Liver (tissue), 9 donors: ENCODE measurements around the gene MARCKS. TPM values are rescaled to one million over a fixed set of nuclear protein-coding genes. Genes with fewer than 3 reads are reported as not detected.

Experiments used
- DNase-seq: peaks from one replicate; pipeline ENCODE4 v3.0.0-alpha.2; 2017; ENCODE audit warnings: low spot score
- H3K27ac ChIP-seq, 2 donors: one replicate each; pipeline ENCODE4 v1.7.0; 2013; ENCODE audit warnings: inconsistent platforms in 2 of 2, low read length in 2 of 2, control low read depth in 1 of 2, low read depth in 1 of 2, mild to moderate bottlenecking in 1 of 2
- H3K27me3 ChIP-seq, 4 donors: one replicate each; pipeline versions ENCODE4 v1.6.1 to v1.7.0; 2013; ENCODE audit warnings: low read length in 3 of 4, inconsistent platforms in 1 of 4, mild to moderate bottlenecking in 1 of 4, moderate library complexity in 1 of 4; ENCODE audit not compliant: control insufficient read depth in 4 of 4, insufficient read depth in 4 of 4
- H3K36me3 ChIP-seq, 4 donors: one replicate each; pipeline versions ENCODE4 v1.6.1 to v1.7.0; 2013; ENCODE audit warnings: low read length in 3 of 4, mild to moderate bottlenecking in 3 of 4, low read depth in 1 of 4, moderate library complexity in 1 of 4; ENCODE audit not compliant: control insufficient read depth in 4 of 4, insufficient read depth in 3 of 4
- H3K4me1 ChIP-seq, 4 donors: one replicate each; pipeline versions ENCODE4 v1.6.1 to v1.7.0; 2013; ENCODE audit warnings: low read length in 3 of 4, mild to moderate bottlenecking in 3 of 4, moderate library complexity in 1 of 4; ENCODE audit not compliant: control insufficient read depth in 4 of 4, insufficient read depth in 4 of 4
- H3K4me3 ChIP-seq, 3 donors: one replicate each; pipeline versions ENCODE4 v1.6.1 to v1.7.0; 2013; ENCODE audit warnings: low read length in 3 of 3, control low read depth in 1 of 3, low read depth in 1 of 3, mild to moderate bottlenecking in 1 of 3
- H3K9ac ChIP-seq, 2 donors: one replicate each; pipeline ENCODE4 v1.7.0; 2013; ENCODE audit warnings: low read length in 2 of 2, mild to moderate bottlenecking in 2 of 2, moderate library complexity in 2 of 2, control low read depth in 1 of 2, low read depth in 1 of 2
- H3K9me3 ChIP-seq, 4 donors: one replicate each; pipeline versions ENCODE4 v1.6.1 to v1.7.0; 2013; ENCODE audit warnings: low read length in 3 of 4; ENCODE audit not compliant: control insufficient read depth in 4 of 4
- ATF3 ChIP-seq: IDR thresholded peaks from 2 replicates; pipeline ENCODE4 v1.6.1; 2016; ENCODE audit warnings: antibody characterized with exemption
- CTCF ChIP-seq: fragments of 150-350 bp; IDR thresholded peaks from 2 replicates; pipeline ENCODE4 v1.5.1; 2017; ENCODE audit warnings: improper control_type of control experiment, low read depth, low read length; ENCODE audit not compliant: missing input control
- EGR1 ChIP-seq, 2 donors: IDR thresholded peaks; 2 replicates each; pipeline ENCODE4 v1.6.1; 2016 to 2018; ENCODE audit warnings: antibody characterized with exemption in 2 of 2, low read depth in 2 of 2
- FOXA1 ChIP-seq: IDR thresholded peaks from 2 replicates; pipeline ENCODE4 v1.6.1; 2016; ENCODE audit warnings: antibody characterized with exemption
- GABPA ChIP-seq, 2 donors: IDR thresholded peaks in 1 of 2; conservative IDR thresholded peaks in 1 of 2; 2 replicates each; pipeline ENCODE4 v1.6.1; 2016; ENCODE audit warnings: antibody characterized with exemption in 2 of 2, mild to moderate bottlenecking in 1 of 2, moderate library complexity in 1 of 2
- HNF4A ChIP-seq, 2 donors: conservative IDR thresholded peaks; 2 replicates each; pipeline ENCODE4 v1.6.1; 2016; ENCODE audit warnings: antibody characterized with exemption in 2 of 2, mild to moderate bottlenecking in 2 of 2
- HNF4G ChIP-seq: IDR thresholded peaks from 2 replicates; pipeline ENCODE4 v1.6.1; 2016; ENCODE audit warnings: antibody characterized with exemption
- JUND ChIP-seq, 2 donors: IDR thresholded peaks; 2 replicates each; pipeline ENCODE4 v1.6.1; 2016; ENCODE audit warnings: antibody characterized with exemption in 2 of 2
- MAX ChIP-seq: IDR thresholded peaks from 2 replicates; pipeline ENCODE4 v1.6.1; 2016; ENCODE audit warnings: antibody characterized with exemption
- NR2F2 ChIP-seq: IDR thresholded peaks from 2 replicates; pipeline ENCODE4 v1.6.1; 2016; ENCODE audit warnings: antibody characterized with exemption
- RAD21 ChIP-seq, 2 donors: IDR thresholded peaks; 2 replicates each; pipeline ENCODE4 v1.6.1; 2016; ENCODE audit warnings: antibody characterized with exemption in 2 of 2, mild to moderate bottlenecking in 2 of 2
- REST ChIP-seq: IDR thresholded peaks from 2 replicates; pipeline ENCODE4 v1.6.1; 2016; ENCODE audit warnings: antibody characterized with exemption, mild to moderate bottlenecking
- SP1 ChIP-seq: IDR thresholded peaks from 2 replicates; pipeline ENCODE4 v1.6.1; 2018; ENCODE audit warnings: antibody characterized with exemption, mild to moderate bottlenecking
- TAF1 ChIP-seq: conservative IDR thresholded peaks from 2 replicates; pipeline ENCODE4 v1.6.1; 2016; ENCODE audit warnings: antibody characterized with exemption, mild to moderate bottlenecking
- YY1 ChIP-seq: IDR thresholded peaks from 2 replicates; pipeline ENCODE4 v1.6.1; 2016; ENCODE audit warnings: antibody characterized with exemption, mild to moderate bottlenecking
- ZBTB33 ChIP-seq: IDR thresholded peaks from 2 replicates; pipeline ENCODE4 v1.6.1; 2016; ENCODE audit warnings: antibody characterized with exemption
- WGBS: extraction: QIAGEN DNeasy Blood & Tissue Kit; methylation state at CpG from one replicate; pipeline ENCODE4 v1.1.7; 2013; 5-methylcytosine and 5-hydroxymethylcytosine counted together
- polyA plus RNA-seq, 2 donors: library from polyadenylated mRNA; stranded (reverse) in 1 of 2; unstranded in 1 of 2; fragments of 200-250 nt in 1 of 2; fragments of >200 nt in 1 of 2; fragmentation: Nextera tagmentation in 1 of 2; extraction: Ambion mirVana in 1 of 2; gene quantifications; one replicate each; pipeline versions ENCODE4 v1.2.1 to v1.2.3, GENCODE V29; 2013 to 2015
- total RNA-seq, 2 donors: library from RNA; depleted of rRNA; stranded (reverse); fragments of >200 nt; gene quantifications; one replicate each; pipeline ENCODE4 v1.2.3, GENCODE V29; 2014
- donor health status: healthy.
- donor health status: healthy.
- donor health status: healthy.
- donor health status: healthy.
- donor health status: healthy.

Gene MARCKS
- total and polyA plus RNA-seq, 4 donors, result 3.6 to 31.6 (median 5.9) TPM

GRCh38 chr6:113860181-113860955 lies 3.2 kb downstream of the MARCKS start:
- H3K36me3 ChIP-seq, result no peaks in the 10 kb centered on the region
- DNase-seq, result peak; percentile 41
- 17% methylated on average over 56 of the region's 56 CpGs for WGBS

GRCh38 chr6:113862112-113862511 lies 5.0 kb downstream of the MARCKS start:
- Histone ChIP-seq H3K27ac (no peak overlapping the region), H3K4me3 (no peak overlapping the region), H3K4me1 (peaks cover 11 to 27% (median 17%) of the 10 kb centered on the region in 4 donors), H3K9me3 (no peaks in the 10 kb centered on the region), H3K27me3 (peaks cover 0 to 3% (median 0%) of the 10 kb centered on the region in 4 donors), H3K9ac (no peak overlapping the region), H3K36me3 (no peaks in the 10 kb centered on the region)
- TF ChIP-seq HNF4G (no peak), CTCF (no peak), NR2F2 (no peak), EGR1 (IDR thresholded peaks at IDR 0.05; ENCODE audit: low read depth in 2 of 2) (no peak), MAX (no peak), TAF1 (no peak), RAD21 (IDR thresholded peaks at IDR 0.05) (no peak), YY1 (no peak), ATF3 (no peak), SP1 (no peak)
- DNase-seq, result no peak

More at GRCh38 chr6:113860181-113860955, 3.2 kb downstream of the MARCKS start:
- H3K4me1 ChIP-seq, result peaks cover 12 to 38% (median 28%) of the 10 kb centered on the region in 4 donors
- no peaks in the 10 kb centered on the region for H3K9me3 ChIP-seq
- H3K27me3 ChIP-seq, result peaks cover 0 to 3% (median 0%) of the 10 kb centered on the region in 4 donors
- no peak for TF ChIP-seq SP1
- TF ChIP-seq GABPA (IDR thresholded peaks at IDR 0.05 in 1 of 2, conservative IDR thresholded peaks at IDR 0.05 in 1 of 2), result no peak
- no peak for TF ChIP-seq NR2F2
- TF ChIP-seq TAF1, result no peak
- TF ChIP-seq ZBTB33, result no peak
- TF ChIP-seq HNF4G, result no peak
- H3K27ac ChIP-seq, result peak overlapping the region in 1 of 2 donors; percentile 28
- H3K9ac ChIP-seq, result no peak overlapping the region
- H3K4me3 ChIP-seq, result peak overlapping the region in 1 of 3 donors; percentile 51

- WGBS, result 98% methylated on average over 2 of the region's 2 CpGs
- no peaks in the 10 kb centered on the region for H3K9me3 ChIP-seq
- H3K27ac ChIP-seq, result no peak overlapping the region
- H3K36me3 ChIP-seq, result peaks cover 0 to 5% (median 0%) of the 10 kb centered on the region in 4 donors
- no peaks in the 10 kb centered on the region for H3K27me3 ChIP-seq
- DNase-seq, result no peak
- H3K4me1 ChIP-seq, result peaks cover 0 to 8% (median under 1%) of the 10 kb centered on the region in 4 donors
- no peak overlapping the region for H3K4me3 ChIP-seq
- H3K9ac ChIP-seq, result no peak overlapping the region
- TF ChIP-seq JUND (IDR thresholded peaks at IDR 0.05) (no peak), REST (no peak), HNF4A (conservative IDR thresholded peaks at IDR 0.05) (no peak), TAF1 (no peak), CTCF (no peak), MAX (no peak), FOXA1 (no peak), EGR1 (IDR thresholded peaks at IDR 0.05; ENCODE audit: low read depth in 2 of 2) (no peak)
These were observed 13.8 kb downstream of the MARCKS start for GRCh38 chr6:113870917-113871316.
